Sigmoid colon (tissue), 4 donors: ENCODE measurements around the gene REXO1.

Source experiments
- CTCF ChIP-seq, 4 experiments: fragments of 450-650 bp in 3 of 4; fragments of 200-600 bp in 1 of 4; IDR thresholded peaks; one replicate each; pipeline ENCODE4 v1.5.1; 2016 to 2019; ENCODE audit warnings: antibody characterized with exemption in 4 of 4, mild to moderate bottlenecking in 3 of 4, moderate library complexity in 2 of 4
- POLR2AphosphoS5 ChIP-seq, 4 donors: sonication (generic); formaldehyde crosslinking; IDR thresholded peaks; one replicate each; pipeline ENCODE4 v1.6.1; 2017; ENCODE audit warnings: antibody characterized with exemption in 4 of 4

- no peak for TF ChIP-seq CTCF (IDR thresholded peaks at IDR 0.05)
- no peak for TF ChIP-seq POLR2AphosphoS5 (IDR thresholded peaks at IDR 0.05)
These were observed 14.7 kb downstream of the REXO1 start for GRCh38 chr19:1833540-1833939.
